ENCODE results near the gene CD80. TPM values are rescaled to one million over a fixed set of nuclear protein-coding genes. Genes with fewer than 3 reads are reported as not detected.

CD80 gene
- total RNA-seq, 4 donors from 2014 or later: not detected

- WGBS: under 1% methylated on average over 30 of the region's 58 CpGs
Observed at GRCh38 chr3:119498186-119499011, 61.0 kb downstream of the CD80 start, which contains the start of gene TIMMDC1. TSS of gene TIMMDC1 (plus strand) at chr3:119498547. CDS start at chr3:119498734, 187 bp downstream.

GRCh38 chr3:119497820-119498185 is 61.6 kb downstream of the CD80 start:
- H3K9me3 ChIP-seq: no peaks in the 10 kb centered on the region
- DNase-seq (ENCODE audit: low spot score in 2 of 2): no peak
- WGBS: 7% methylated on average over 8 of the region's 8 CpGs
- peaks cover 41% of the 10 kb centered on the region for H3K4me1 ChIP-seq
- H3K27me3 ChIP-seq: no peaks in the 10 kb centered on the region
- H3K4me3 ChIP-seq: peak overlapping the region; percentile 76
- H3K27ac ChIP-seq: peak overlapping the region; percentile 90
- no peaks in the 10 kb centered on the region for H3K36me3 ChIP-seq
- TF ChIP-seq CTCF (IDR thresholded peaks at IDR 0.05): no peak
- TF ChIP-seq POLR2A (IDR thresholded peaks at IDR 0.05): no peak
- TF ChIP-seq EP300 (IDR thresholded peaks at IDR 0.05): no peak
- no peak for TF ChIP-seq POLR2AphosphoS5 (IDR thresholded peaks at IDR 0.05)

More at GRCh38 chr3:119498186-119499011, 61.0 kb downstream of the CD80 start, which contains the start of gene TIMMDC1:
- H3K4me3 ChIP-seq: peak within 1 kb of the TSS; percentile 76
- TF ChIP-seq EP300 (IDR thresholded peaks at IDR 0.05) (no peak), POLR2A (IDR thresholded peaks at IDR 0.05) (peak; percentile 42 to 85), CTCF (IDR thresholded peaks at IDR 0.05) (no peak), POLR2AphosphoS5 (IDR thresholded peaks at IDR 0.05) (peak; percentile 53 to 77 (median 54))
- H3K9me3 ChIP-seq: no peaks in the 10 kb centered on the region
- H3K27me3 ChIP-seq: no peaks in the 10 kb centered on the region
- DNase-seq (ENCODE audit: low spot score in 2 of 2): peak; percentile 97 to 98
- peak within 1 kb of the TSS; percentile 90 for H3K27ac ChIP-seq
- H3K4me1 ChIP-seq: peaks cover 41% of the 10 kb centered on the region
- H3K36me3 ChIP-seq: peaks cover 4% of the 10 kb centered on the region

- Histone ChIP-seq H3K36me3 (peaks cover 23% of the 10 kb centered on the region), H3K4me3 (no peak overlapping the region), H3K27me3 (no peaks in the 10 kb centered on the region), H3K9me3 (no peaks in the 10 kb centered on the region), H3K27ac (no peak overlapping the region), H3K4me1 (peaks cover 17% of the 10 kb centered on the region)
- TF ChIP-seq EP300 (IDR thresholded peaks at IDR 0.05): no peak
- TF ChIP-seq POLR2A (IDR thresholded peaks at IDR 0.05): no peak
- no peak for TF ChIP-seq POLR2AphosphoS5 (IDR thresholded peaks at IDR 0.05)
- TF ChIP-seq CTCF (IDR thresholded peaks at IDR 0.05): no peak
- DNase-seq (ENCODE audit: low spot score in 2 of 2): no peak
- 92% methylated on average over 2 of the region's 2 CpGs for WGBS
Observed at GRCh38 chr3:119494597-119494996, 64.8 kb downstream of the CD80 start.

- H3K27me3 ChIP-seq: no peaks in the 10 kb centered on the region
- no peak overlapping the region for H3K4me3 ChIP-seq
- DNase-seq (ENCODE audit: low spot score in 2 of 2): no peak
- peaks cover 10% of the 10 kb centered on the region for H3K4me1 ChIP-seq
- 92% methylated on average over 3 of the region's 3 CpGs for WGBS
- H3K36me3 ChIP-seq: peaks cover 40% of the 10 kb centered on the region
- no peaks in the 10 kb centered on the region for H3K9me3 ChIP-seq
- no peak for TF ChIP-seq POLR2AphosphoS5 (IDR thresholded peaks at IDR 0.05)
- TF ChIP-seq EP300 (IDR thresholded peaks at IDR 0.05): no peak
- no peak for TF ChIP-seq CTCF (IDR thresholded peaks at IDR 0.05)
- TF ChIP-seq POLR2A (IDR thresholded peaks at IDR 0.05): no peak
- H3K27ac ChIP-seq: no peak overlapping the region
Observed at GRCh38 chr3:119492810-119493209, 66.6 kb downstream of the CD80 start.

GRCh38 chr3:119492128-119492527 is 67.3 kb downstream of the CD80 start:
- no peak overlapping the region for H3K4me3 ChIP-seq
- DNase-seq (ENCODE audit: low spot score in 2 of 2): no peak
- 100% methylated on average over 2 of the region's 2 CpGs for WGBS
- TF ChIP-seq CTCF (IDR thresholded peaks at IDR 0.05): no peak
- no peak for TF ChIP-seq EP300 (IDR thresholded peaks at IDR 0.05)
- no peak for TF ChIP-seq POLR2A (IDR thresholded peaks at IDR 0.05)
- no peak for TF ChIP-seq POLR2AphosphoS5 (IDR thresholded peaks at IDR 0.05)
- H3K4me1 ChIP-seq: peaks cover 3% of the 10 kb centered on the region
- no peaks in the 10 kb centered on the region for H3K27me3 ChIP-seq
- H3K9me3 ChIP-seq: no peaks in the 10 kb centered on the region
- H3K27ac ChIP-seq: no peak overlapping the region
- peaks cover 47% of the 10 kb centered on the region for H3K36me3 ChIP-seq
